Suprapubic skin (tissue), 3 donors: ENCODE data around the gene PLCZ1.

ENCODE experiments used
- EP300 ChIP-seq: sonication (generic); formaldehyde crosslinking; IDR thresholded peaks from one replicate; pipeline ENCODE4 v1.6.1; 2017; ENCODE audit warnings: antibody characterized with exemption
- POLR2A ChIP-seq, 2 donors: fragments of 450-650 bp; IDR thresholded peaks; one replicate each; pipeline ENCODE4 v1.6.1; 2017; ENCODE audit warnings: antibody characterized with exemption in 2 of 2, mild to moderate bottlenecking in 2 of 2, moderate library complexity in 2 of 2
- TF ChIP-seq, protein P1 (sequence below), 2 donors: fragments of 200-600 bp in 1 of 2; fragments of 450-650 bp in 1 of 2; sonication (generic) in 1 of 2; IDR thresholded peaks; one replicate each; pipeline ENCODE4 v1.5.1; 2016 to 2019; ENCODE audit warnings: antibody characterized with exemption in 2 of 2, mild to moderate bottlenecking in 1 of 2, moderate library complexity in 1 of 2

DNA sequence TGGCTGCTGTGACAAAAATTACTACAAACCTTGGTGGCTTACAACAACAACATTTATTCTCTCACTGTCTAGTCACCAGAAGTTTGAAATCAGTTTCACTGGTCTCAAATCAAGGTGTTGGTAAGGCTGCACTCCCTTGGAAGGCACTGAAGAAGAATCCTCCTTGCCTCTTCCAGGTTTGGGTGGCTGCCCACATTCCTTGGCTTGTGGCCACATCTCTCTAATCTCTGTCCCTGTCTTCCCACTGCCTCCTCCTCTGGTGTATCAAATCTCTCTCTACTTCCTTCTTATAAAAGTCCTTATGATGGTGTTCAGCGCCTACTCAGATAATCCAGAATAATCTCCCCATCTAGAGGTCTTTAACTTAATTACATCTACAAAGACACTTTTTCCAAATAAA is 31.0 kb downstream of the PLCZ1 start:
- TF ChIP-seq, protein P1, sequence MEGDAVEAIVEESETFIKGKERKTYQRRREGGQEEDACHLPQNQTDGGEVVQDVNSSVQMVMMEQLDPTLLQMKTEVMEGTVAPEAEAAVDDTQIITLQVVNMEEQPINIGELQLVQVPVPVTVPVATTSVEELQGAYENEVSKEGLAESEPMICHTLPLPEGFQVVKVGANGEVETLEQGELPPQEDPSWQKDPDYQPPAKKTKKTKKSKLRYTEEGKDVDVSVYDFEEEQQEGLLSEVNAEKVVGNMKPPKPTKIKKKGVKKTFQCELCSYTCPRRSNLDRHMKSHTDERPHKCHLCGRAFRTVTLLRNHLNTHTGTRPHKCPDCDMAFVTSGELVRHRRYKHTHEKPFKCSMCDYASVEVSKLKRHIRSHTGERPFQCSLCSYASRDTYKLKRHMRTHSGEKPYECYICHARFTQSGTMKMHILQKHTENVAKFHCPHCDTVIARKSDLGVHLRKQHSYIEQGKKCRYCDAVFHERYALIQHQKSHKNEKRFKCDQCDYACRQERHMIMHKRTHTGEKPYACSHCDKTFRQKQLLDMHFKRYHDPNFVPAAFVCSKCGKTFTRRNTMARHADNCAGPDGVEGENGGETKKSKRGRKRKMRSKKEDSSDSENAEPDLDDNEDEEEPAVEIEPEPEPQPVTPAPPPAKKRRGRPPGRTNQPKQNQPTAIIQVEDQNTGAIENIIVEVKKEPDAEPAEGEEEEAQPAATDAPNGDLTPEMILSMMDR (IDR thresholded peaks at IDR 0.05), result no peak
- TF ChIP-seq POLR2A (IDR thresholded peaks at IDR 0.05) (no peak), EP300 (no peak)
